Tibial nerve (tissue), 4 donors: ENCODE measurements around the gene EPRS1. TPM values are rescaled to one million over a fixed set of nuclear protein-coding genes. Genes with fewer than 3 reads are reported as not detected.

Experiments
- DNase-seq, 2 donors: peaks; one replicate each; pipeline ENCODE4 v3.0.0-alpha.2; 2019; ENCODE audit warnings: low spot score in 2 of 2
- H3K27ac ChIP-seq, 4 donors: fragments of 200-600 bp; sonication (generic) in 3 of 4; one replicate each; pipeline ENCODE4 v1.5.1; 2017 to 2019; ENCODE audit warnings: mild to moderate bottlenecking in 1 of 4
- H3K27me3 ChIP-seq, 2 donors: fragments of 200-600 bp; sonication (generic) in 1 of 2; one replicate each; pipeline versions ENCODE4 v1.5.1 to v1.6.0; 2017 to 2019
- H3K36me3 ChIP-seq, 3 donors: fragments of 200-600 bp; sonication (generic); one replicate each; pipeline ENCODE4 v1.5.1; 2018 to 2019
- H3K4me1 ChIP-seq, 4 donors: fragments of 200-600 bp; sonication (generic) in 3 of 4; one replicate each; pipeline ENCODE4 v1.5.1; 2017 to 2019
- H3K4me3 ChIP-seq, 4 donors: fragments of 200-600 bp; sonication (generic) in 3 of 4; one replicate each; pipeline ENCODE4 v1.5.1; 2017 to 2019; ENCODE audit warnings: mild to moderate bottlenecking in 1 of 4, moderate library complexity in 1 of 4
- H3K9me3 ChIP-seq, 4 donors: fragments of 200-600 bp; sonication (generic) in 3 of 4; one replicate each; pipeline ENCODE4 v1.5.1; 2017 to 2019
- EP300 ChIP-seq, 2 donors: sonication (generic); formaldehyde crosslinking; IDR thresholded peaks; one replicate each; pipeline ENCODE4 v1.6.1; 2017; ENCODE audit warnings: antibody characterized with exemption in 2 of 2, mild to moderate bottlenecking in 1 of 2
- POLR2A ChIP-seq, 2 donors: fragments of 450-650 bp; IDR thresholded peaks; one replicate each; pipeline ENCODE4 v1.6.1; 2017; ENCODE audit warnings: antibody characterized with exemption in 2 of 2, mild to moderate bottlenecking in 2 of 2, moderate library complexity in 2 of 2
- WGBS, 2 donors: methylation state at CpG; one replicate each; pipeline ENCODE4 v1.1.5; 2018; 5-methylcytosine and 5-hydroxymethylcytosine counted together
- total RNA-seq, 4 donors: library from RNA; depleted of rRNA; stranded (reverse); fragments of >200 nt; gene quantifications; one replicate each; pipeline ENCODE4 v1.1.0, GENCODE V29; 2016
- TF ChIP-seq, protein P1 (sequence below), 5 experiments: fragments of 200-600 bp in 3 of 5; fragments of 450-650 bp in 2 of 5; sonication (generic) in 3 of 5; IDR thresholded peaks; one replicate each; pipeline ENCODE4 v1.5.1; 2016 to 2019; ENCODE audit warnings: antibody characterized with exemption in 5 of 5, mild to moderate bottlenecking in 3 of 5, moderate library complexity in 2 of 5

The EPRS1 gene
- total RNA-seq, 4 donors from 2014 or later: 38.1 to 53.8 (median 43.4) TPM

DNA sequence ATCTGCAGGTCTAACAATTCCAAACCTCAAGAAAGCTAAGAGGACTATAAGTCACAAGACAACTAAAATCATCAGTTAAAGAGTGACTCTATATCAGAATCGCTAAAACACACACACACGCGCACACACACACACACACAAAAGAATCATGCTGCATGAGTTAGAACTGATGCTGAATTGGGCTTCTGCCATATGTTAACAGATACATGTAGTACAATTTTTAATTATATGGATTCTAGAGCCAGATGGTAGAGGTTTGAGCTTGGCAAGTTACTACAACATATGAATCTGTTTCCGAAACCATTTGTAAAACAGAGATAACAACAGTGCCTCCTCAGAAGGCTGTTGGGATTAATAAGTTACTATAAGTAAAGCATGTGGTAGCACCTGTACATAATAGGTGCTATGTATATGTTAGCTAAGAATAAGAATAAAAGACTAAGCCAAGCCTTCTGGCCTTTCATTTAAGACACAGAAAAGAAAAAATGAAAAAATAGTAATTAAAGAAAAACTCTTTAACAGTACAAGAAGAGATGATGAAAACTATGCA, 17.9 kb downstream of the EPRS1 start:
- WGBS, 2 donors: 91% methylated on average over 4 of the region's 4 CpGs
- H3K4me1 ChIP-seq: no peaks in the 10 kb centered on the region
- no peaks in the 10 kb centered on the region for H3K27me3 ChIP-seq
- peaks cover 0 to 90% (median 8%) of the 10 kb centered on the region in 3 donors for H3K36me3 ChIP-seq
- TF ChIP-seq, protein P1, sequence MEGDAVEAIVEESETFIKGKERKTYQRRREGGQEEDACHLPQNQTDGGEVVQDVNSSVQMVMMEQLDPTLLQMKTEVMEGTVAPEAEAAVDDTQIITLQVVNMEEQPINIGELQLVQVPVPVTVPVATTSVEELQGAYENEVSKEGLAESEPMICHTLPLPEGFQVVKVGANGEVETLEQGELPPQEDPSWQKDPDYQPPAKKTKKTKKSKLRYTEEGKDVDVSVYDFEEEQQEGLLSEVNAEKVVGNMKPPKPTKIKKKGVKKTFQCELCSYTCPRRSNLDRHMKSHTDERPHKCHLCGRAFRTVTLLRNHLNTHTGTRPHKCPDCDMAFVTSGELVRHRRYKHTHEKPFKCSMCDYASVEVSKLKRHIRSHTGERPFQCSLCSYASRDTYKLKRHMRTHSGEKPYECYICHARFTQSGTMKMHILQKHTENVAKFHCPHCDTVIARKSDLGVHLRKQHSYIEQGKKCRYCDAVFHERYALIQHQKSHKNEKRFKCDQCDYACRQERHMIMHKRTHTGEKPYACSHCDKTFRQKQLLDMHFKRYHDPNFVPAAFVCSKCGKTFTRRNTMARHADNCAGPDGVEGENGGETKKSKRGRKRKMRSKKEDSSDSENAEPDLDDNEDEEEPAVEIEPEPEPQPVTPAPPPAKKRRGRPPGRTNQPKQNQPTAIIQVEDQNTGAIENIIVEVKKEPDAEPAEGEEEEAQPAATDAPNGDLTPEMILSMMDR (IDR thresholded peaks at IDR 0.05): no peak
- TF ChIP-seq POLR2A (IDR thresholded peaks at IDR 0.05) (no peak), EP300 (IDR thresholded peaks at IDR 0.05) (no peak)
- H3K27ac ChIP-seq: no peak overlapping the region
- DNase-seq: no peak
- H3K9me3 ChIP-seq: no peaks in the 10 kb centered on the region
- H3K4me3 ChIP-seq: no peak overlapping the region

DNA sequence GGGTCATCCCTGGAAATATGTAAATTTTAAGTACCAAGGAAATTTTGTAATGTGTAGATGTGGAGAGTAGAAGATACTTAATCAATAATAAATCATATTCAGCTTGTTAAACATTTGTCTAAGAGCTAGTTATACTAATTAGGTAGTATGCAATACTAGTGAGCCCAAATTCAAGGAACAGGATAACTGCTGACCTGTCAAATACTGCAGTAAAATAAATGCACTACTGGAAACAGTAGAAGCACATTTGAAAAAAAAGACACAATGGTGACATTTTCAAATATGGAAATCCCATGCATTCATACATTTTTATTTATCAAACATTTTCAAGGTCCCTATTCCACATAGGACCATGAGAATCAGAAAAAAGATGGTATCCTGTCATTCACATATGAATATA, 27.2 kb downstream of the EPRS1 start:
- no peak for DNase-seq
- H3K4me1 ChIP-seq: no peaks in the 10 kb centered on the region
- H3K27ac ChIP-seq: no peak overlapping the region
- H3K9me3 ChIP-seq: no peaks in the 10 kb centered on the region
- H3K27me3 ChIP-seq: no peaks in the 10 kb centered on the region
- H3K4me3 ChIP-seq: no peak overlapping the region
- TF ChIP-seq EP300 (IDR thresholded peaks at IDR 0.05): no peak
- TF ChIP-seq, protein P1 (IDR thresholded peaks at IDR 0.05): no peak
- TF ChIP-seq POLR2A (IDR thresholded peaks at IDR 0.05): no peak
- peaks cover 2 to 94% (median 7%) of the 10 kb centered on the region in 3 donors for H3K36me3 ChIP-seq

DNA sequence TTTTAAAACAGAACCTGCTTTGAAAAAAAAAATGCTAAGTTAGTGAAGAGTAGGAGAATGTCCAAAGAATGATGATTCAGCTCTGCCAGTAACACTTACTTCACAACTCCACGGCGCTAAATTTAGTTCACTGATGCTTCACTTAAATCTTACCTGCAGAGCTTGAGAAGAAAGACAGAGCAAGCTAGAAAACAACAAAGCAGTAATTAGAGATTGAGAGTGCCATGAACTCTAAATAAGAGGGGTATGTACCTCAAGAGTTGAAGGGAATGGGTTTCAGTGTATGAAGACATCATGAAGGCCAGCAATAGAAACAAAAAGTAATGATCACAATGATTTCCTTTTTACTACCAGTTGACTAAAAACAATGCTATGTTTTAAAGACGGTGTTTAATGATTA, 32.8 kb downstream of the EPRS1 start:
- Histone ChIP-seq H3K9me3 (no peaks in the 10 kb centered on the region), H3K27me3 (no peaks in the 10 kb centered on the region), H3K4me1 (peaks cover 0 to 7% (median 0%) of the 10 kb centered on the region in 4 donors), H3K4me3 (no peak overlapping the region), H3K36me3 (peaks cover 2 to 81% (median 10%) of the 10 kb centered on the region in 3 donors), H3K27ac (no peak overlapping the region)
- DNase-seq: no peak
- 79 to 85% methylated on average over 3 of the region's 3 CpGs for WGBS, 2 donors
- TF ChIP-seq, protein P1 (IDR thresholded peaks at IDR 0.05): no peak
- TF ChIP-seq EP300 (IDR thresholded peaks at IDR 0.05) (no peak), POLR2A (IDR thresholded peaks at IDR 0.05) (no peak)

DNA sequence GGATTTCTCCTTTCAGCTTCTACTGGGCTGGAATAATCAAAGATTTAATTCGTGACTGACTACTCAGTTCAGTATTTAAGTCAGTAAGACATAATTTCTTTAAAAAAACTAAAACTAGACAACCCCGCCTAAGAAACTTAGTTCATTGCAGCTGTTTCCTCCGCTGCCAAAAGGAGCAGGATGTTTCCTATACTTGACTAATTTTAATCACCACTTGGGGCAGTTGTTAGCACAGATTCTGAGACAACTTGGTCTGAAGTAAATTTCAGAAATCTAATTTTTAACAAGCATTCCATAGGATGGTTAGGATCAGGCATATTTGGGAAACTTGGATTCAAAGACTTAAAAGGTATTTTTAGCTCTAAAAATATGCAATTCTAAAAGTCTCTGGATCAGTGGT, 34.0 kb downstream of the EPRS1 start:
- Histone ChIP-seq H3K4me1 (peaks cover 0 to 7% (median 0%) of the 10 kb centered on the region in 4 donors), H3K27ac (peak overlapping the region in 1 of 4 donors; percentile 39), H3K9me3 (no peaks in the 10 kb centered on the region), H3K36me3 (peaks cover 2 to 76% (median 14%) of the 10 kb centered on the region in 3 donors), H3K4me3 (no peak overlapping the region), H3K27me3 (no peaks in the 10 kb centered on the region)
- WGBS, 2 donors: 29 to 36% methylated on average over 3 of the region's 3 CpGs
- TF ChIP-seq POLR2A (IDR thresholded peaks at IDR 0.05): no peak
- TF ChIP-seq, protein P1 (IDR thresholded peaks at IDR 0.05): no peak
- no peak for TF ChIP-seq EP300 (IDR thresholded peaks at IDR 0.05)
- DNase-seq: no peak

DNA sequence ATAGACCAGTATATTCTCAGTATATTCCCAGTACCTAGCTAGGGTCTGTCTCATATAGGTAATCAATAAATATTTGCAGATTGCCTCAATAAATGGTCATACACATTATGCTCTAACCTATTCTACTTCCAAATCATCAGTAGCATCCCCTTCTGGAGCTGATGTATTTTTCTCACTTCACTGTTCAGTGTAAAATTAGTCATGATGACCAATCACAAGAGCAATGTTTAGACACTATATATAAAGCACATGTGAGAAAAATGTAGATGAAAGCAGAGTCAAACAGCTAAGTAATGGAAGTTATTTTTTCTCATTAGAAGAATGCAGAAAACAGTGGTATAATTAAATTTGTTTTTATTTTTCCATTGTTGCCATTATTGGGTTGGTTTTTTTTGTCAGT, 34.7 kb downstream of the EPRS1 start:
- Histone ChIP-seq H3K4me3 (no peak overlapping the region), H3K9me3 (no peaks in the 10 kb centered on the region), H3K27ac (no peak overlapping the region), H3K27me3 (no peaks in the 10 kb centered on the region), H3K36me3 (peaks cover 2 to 76% (median 14%) of the 10 kb centered on the region in 3 donors), H3K4me1 (peaks cover 0 to 7% (median 0%) of the 10 kb centered on the region in 4 donors)
- DNase-seq: no peak
- no peak for TF ChIP-seq POLR2A (IDR thresholded peaks at IDR 0.05)
- TF ChIP-seq EP300 (IDR thresholded peaks at IDR 0.05): no peak
- TF ChIP-seq, protein P1 (IDR thresholded peaks at IDR 0.05): no peak
